ENCODE data around the gene TMEM225.

Gene TMEM225

GRCh38 chr11:123851110-123851509 lies 34.4 kb downstream of the TMEM225 start:
- H3K4me3 Mint-ChIP-seq, result no peak overlapping the region
- no peaks in the 10 kb centered on the region for H3K4me1 Mint-ChIP-seq
- CTCF ChIA-PET, result no interaction called here
- no peaks in the 10 kb centered on the region for H3K27me3 Mint-ChIP-seq
- no peak overlapping the region for H3K27ac Mint-ChIP-seq
- DNase-seq, result no peak
- H3K36me3 Mint-ChIP-seq, result no peaks in the 10 kb centered on the region
- H3K9me3 Mint-ChIP-seq, result no peaks in the 10 kb centered on the region

- DNase-seq, result no peak
- CTCF ChIA-PET, result no interaction called here
- Mint-ChIP-seq H3K4me1 (no peaks in the 10 kb centered on the region), H3K9me3 (no peaks in the 10 kb centered on the region), H3K27me3 (no peaks in the 10 kb centered on the region), H3K27ac (no peak overlapping the region), H3K36me3 (no peaks in the 10 kb centered on the region), H3K4me3 (no peak overlapping the region)
Measured at GRCh38 chr11:123841174-123841573, 44.3 kb downstream of the TMEM225 start.

DNA sequence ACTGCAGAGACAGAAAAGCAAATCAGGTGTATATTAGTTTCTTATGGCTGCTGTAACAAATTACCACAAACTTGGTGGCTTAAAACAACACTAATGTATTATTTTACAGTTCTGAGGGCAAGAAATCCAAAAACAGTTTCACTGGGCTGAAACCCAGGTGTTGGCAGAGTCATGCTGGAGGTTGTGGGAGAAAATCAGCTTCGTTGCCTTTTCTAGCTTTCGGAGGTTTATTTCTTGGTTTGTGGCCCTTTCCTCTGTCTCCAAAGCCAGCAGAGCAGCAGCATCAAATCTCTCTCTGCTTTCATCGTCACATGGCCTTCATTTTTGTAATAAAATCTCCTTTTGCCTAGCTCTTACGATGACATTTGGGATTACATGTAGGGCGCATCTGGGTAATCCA lies 46.3 kb downstream of the TMEM225 start:
- Mint-ChIP-seq H3K36me3 (no peaks in the 10 kb centered on the region), H3K4me1 (no peaks in the 10 kb centered on the region), H3K9me3 (no peaks in the 10 kb centered on the region), H3K27me3 (no peaks in the 10 kb centered on the region), H3K4me3 (no peak overlapping the region), H3K27ac (no peak overlapping the region)
- CTCF ChIA-PET, result no interaction called here
- DNase-seq, result no peak

DNA sequence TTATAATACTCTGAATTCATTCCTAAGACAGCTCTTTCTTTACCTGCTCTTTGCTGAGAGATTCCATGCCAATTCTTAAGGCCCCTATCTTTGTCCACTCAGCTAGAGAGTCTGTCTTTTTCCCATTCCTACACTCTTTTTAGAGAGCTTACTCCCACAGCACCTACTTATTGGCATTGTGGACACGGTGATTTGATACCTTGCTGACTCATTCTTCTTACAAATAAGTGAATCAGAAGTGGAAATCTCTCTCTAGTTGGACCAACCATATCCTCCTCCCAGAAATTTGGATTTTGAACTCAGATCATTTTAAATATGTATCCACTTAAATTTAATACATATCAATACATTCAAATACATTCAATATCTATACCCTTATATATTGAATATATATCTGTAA lies 46.8 kb downstream of the TMEM225 start:
- H3K4me1 Mint-ChIP-seq, result no peaks in the 10 kb centered on the region
- CTCF ChIA-PET, result no interaction called here
- no peak overlapping the region for H3K27ac Mint-ChIP-seq

GRCh38 chr11:123838199-123838598 lies 47.3 kb downstream of the TMEM225 start:
- Mint-ChIP-seq H3K9me3 (no peaks in the 10 kb centered on the region), H3K4me3 (no peak overlapping the region), H3K27me3 (no peaks in the 10 kb centered on the region), H3K36me3 (no peaks in the 10 kb centered on the region), H3K4me1 (no peaks in the 10 kb centered on the region), H3K27ac (no peak overlapping the region)
- CTCF ChIA-PET, result no interaction called here
- no peak for DNase-seq

More for the DNA sequence above, 46.8 kb downstream of the TMEM225 start:
- no peak for DNase-seq
- Mint-ChIP-seq H3K27me3 (no peaks in the 10 kb centered on the region), H3K36me3 (no peaks in the 10 kb centered on the region), H3K9me3 (no peaks in the 10 kb centered on the region), H3K4me3 (no peak overlapping the region)

DNA sequence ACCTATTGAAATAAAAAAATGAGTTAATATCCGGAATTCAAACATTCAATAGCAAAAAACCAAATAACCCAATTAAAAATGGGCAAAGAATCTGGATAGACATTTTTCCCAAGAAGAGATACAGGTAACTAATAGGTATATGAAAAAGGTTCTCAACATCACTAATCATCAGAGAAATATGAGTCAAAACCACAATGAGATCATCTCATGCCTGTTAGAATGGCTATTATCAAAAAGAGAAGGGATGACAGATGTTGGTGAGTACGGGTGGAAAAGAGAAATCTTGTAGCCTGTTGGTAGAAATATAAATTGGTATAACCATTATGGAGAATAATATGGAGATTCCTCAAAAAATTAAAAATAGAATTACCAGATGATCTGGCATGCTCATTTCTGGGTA lies 52.4 kb downstream of the TMEM225 start:
- Mint-ChIP-seq H3K4me3 (no peak overlapping the region), H3K27me3 (no peaks in the 10 kb centered on the region), H3K36me3 (no peaks in the 10 kb centered on the region), H3K4me1 (no peaks in the 10 kb centered on the region), H3K27ac (no peak overlapping the region), H3K9me3 (no peaks in the 10 kb centered on the region)
- CTCF ChIA-PET, result no interaction called here
- DNase-seq, result no peak

Measured in activated naive CD4-positive, alpha-beta T cell treated with anti-CD3 and anti-CD28 coated beads, Interleukin-2, amount 10 ng/mL, durations not matched to agents 7 days and 5 days (primary cell).